Measurements from ENCODE around the gene OPTN. TPM values are rescaled to one million over a fixed set of nuclear protein-coding genes. Genes with fewer than 3 reads are reported as not detected.
A peak's percentile ranks its signal among the peaks of the same experiment; 100 is the strongest.

OPTN gene
- total RNA-seq, 1 donor from 2014 or later = 90.6 TPM

DNA sequence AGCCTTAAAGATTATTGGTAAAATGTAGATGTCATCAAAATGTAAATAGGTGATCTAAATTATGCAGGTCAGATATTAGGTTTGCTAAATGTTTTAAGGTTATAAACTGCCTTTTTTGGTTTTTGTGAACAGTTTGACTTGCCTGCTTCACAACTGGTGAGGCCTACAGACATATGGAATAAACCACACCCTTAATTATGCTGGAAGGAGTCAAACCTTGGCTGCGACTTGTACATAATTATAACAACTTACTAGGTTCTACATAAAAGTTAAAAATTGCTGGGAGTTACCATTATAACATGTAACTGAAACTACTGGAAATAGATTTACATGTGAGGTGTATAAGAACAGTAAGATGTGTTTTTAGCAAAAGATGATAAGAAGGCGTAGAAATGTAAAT lies 31.5 kb upstream of the OPTN start:
- H3K4me1 Mint-ChIP-seq (ENCODE audit: low read depth, unreplicated experiment) = peaks cover 9% of the 10 kb centered on the region
- TF ChIP-seq, protein P1, sequence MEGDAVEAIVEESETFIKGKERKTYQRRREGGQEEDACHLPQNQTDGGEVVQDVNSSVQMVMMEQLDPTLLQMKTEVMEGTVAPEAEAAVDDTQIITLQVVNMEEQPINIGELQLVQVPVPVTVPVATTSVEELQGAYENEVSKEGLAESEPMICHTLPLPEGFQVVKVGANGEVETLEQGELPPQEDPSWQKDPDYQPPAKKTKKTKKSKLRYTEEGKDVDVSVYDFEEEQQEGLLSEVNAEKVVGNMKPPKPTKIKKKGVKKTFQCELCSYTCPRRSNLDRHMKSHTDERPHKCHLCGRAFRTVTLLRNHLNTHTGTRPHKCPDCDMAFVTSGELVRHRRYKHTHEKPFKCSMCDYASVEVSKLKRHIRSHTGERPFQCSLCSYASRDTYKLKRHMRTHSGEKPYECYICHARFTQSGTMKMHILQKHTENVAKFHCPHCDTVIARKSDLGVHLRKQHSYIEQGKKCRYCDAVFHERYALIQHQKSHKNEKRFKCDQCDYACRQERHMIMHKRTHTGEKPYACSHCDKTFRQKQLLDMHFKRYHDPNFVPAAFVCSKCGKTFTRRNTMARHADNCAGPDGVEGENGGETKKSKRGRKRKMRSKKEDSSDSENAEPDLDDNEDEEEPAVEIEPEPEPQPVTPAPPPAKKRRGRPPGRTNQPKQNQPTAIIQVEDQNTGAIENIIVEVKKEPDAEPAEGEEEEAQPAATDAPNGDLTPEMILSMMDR (IDR thresholded peaks at IDR 0.05; ENCODE audit: partially characterized antibody, unreplicated experiment) = no peak
- DNase-seq = no peak
- no peaks in the 10 kb centered on the region for H3K9me3 Mint-ChIP-seq (ENCODE audit: unreplicated experiment)
- no peak overlapping the region for H3K4me3 Mint-ChIP-seq (ENCODE audit: unreplicated experiment)
- H3K27me3 Mint-ChIP-seq (ENCODE audit: unreplicated experiment) = no peaks in the 10 kb centered on the region
- H3K36me3 Mint-ChIP-seq (ENCODE audit: unreplicated experiment) = peaks cover 8% of the 10 kb centered on the region
- no peak overlapping the region for H3K27ac Mint-ChIP-seq (ENCODE audit: unreplicated experiment)

DNA sequence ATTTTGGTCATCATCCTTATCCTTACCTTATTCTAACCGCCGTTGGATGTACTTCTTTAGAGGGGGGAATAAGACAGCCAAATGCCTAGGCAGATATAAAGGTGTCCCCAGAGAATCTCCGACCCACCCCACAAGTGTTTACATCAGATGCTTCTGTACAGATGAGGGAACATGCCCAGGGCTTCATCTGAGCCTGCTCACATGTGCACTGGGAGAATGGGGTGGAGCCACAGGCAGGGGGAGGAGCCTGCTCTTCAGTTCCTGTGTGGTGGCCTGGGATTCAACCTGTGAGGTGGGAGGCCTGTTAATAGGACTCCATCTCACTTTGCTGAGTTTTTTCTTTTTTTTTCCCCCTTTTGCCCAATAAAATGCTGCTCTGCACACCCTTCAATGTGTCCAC lies 27.6 kb upstream of the OPTN start:
- peaks cover 2% of the 10 kb centered on the region for H3K9me3 Mint-ChIP-seq (ENCODE audit: unreplicated experiment)
- H3K27ac Mint-ChIP-seq (ENCODE audit: unreplicated experiment) = no peak overlapping the region
- TF ChIP-seq, protein P1 (IDR thresholded peaks at IDR 0.05; ENCODE audit: partially characterized antibody, unreplicated experiment) = no peak
- DNase-seq = no peak
- H3K4me3 Mint-ChIP-seq (ENCODE audit: unreplicated experiment) = no peak overlapping the region
- no peaks in the 10 kb centered on the region for H3K27me3 Mint-ChIP-seq (ENCODE audit: unreplicated experiment)
- peaks cover 12% of the 10 kb centered on the region for H3K36me3 Mint-ChIP-seq (ENCODE audit: unreplicated experiment)
- peaks cover 9% of the 10 kb centered on the region for H3K4me1 Mint-ChIP-seq (ENCODE audit: low read depth, unreplicated experiment)

DNA sequence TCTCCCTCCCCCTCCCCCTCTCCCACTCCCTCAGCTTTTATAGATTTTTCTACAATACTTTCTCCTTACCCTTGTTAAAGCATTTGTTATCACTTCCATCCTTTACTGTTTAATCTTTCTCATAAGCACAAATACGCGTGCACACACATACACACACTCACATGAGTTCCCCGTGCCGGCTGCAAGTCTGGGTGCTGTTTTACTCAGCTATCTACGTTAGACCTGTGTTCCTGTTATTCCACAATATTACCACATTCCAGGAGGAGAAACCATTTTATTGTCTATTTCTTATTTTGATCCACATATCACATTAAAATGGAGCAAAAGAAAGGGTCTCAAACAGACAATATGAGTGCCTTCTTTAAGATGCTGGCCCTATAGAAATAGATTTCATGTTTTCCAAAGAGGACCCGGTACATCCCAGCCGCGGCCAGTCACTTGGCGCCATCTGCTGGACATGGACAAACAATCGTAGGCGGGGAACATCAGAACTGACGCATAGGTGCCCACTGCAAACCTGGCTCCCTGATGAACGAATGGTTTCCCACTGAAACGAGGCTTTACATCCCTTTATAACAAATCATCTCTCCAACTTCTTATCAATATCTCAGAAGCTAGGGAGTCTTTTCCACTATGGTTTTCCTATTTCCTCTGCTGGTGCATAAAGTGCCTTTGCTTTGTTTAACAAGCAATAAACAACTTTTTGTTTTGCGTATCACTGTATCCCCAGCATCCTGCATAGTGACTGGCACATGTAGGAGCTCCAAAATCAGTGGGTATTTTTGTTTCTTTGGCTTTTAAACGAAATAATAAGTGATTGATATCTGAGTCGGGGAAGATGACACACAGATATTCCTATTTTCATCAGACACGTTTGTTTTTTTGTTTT lies 25.2 kb upstream of the OPTN start:
- Mint-ChIP-seq H3K27me3 (ENCODE audit: unreplicated experiment) (no peaks in the 10 kb centered on the region), H3K9me3 (ENCODE audit: unreplicated experiment) (peaks cover 4% of the 10 kb centered on the region), H3K27ac (ENCODE audit: unreplicated experiment) (no peak overlapping the region), H3K4me3 (ENCODE audit: unreplicated experiment) (no peak overlapping the region), H3K4me1 (ENCODE audit: low read depth, unreplicated experiment) (no peaks in the 10 kb centered on the region), H3K36me3 (ENCODE audit: unreplicated experiment) (peaks cover 23% of the 10 kb centered on the region)
- TF ChIP-seq, protein P1 (IDR thresholded peaks at IDR 0.05; ENCODE audit: partially characterized antibody, unreplicated experiment) = peak; percentile 79
- peak; percentile 85 for DNase-seq

DNA sequence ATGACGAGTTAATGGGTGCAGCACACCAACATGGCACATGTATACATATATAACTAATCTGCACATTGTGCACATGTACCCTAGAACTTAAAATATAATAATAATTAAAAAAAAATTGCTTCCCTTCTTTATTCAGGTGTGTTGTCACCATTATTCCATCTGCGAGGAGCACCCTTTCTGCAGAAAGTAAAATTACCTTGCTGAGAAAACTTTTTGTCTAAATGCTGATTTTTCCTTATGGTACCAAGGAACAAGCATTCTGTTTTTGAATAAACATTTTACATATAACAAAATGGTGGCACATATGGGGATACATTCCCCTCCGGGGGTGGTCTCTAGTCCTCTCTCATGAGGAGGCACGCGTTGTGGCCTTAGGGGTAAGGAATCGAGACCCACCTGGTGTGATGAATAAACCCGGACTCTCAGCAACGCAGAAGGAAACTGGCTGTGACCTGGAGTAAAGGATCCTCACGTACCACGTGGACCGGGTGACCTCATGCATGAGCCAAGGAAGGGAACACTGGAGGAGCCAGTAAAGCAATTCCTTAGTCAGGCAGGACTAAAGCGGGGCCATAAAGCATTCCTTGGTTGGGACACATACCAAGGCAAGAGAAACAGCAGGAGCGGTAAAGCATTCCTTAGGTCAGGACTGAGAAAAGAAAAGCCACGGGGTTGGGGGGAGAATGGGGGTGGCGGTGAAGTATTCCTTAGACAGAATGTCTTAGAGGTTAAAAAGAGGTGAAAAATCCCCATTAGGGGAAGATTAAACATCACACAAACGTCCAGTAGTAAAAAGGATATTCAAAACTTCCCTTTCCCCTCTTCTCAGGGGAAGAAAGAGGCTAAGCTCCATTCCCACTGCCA lies 20.8 kb upstream of the OPTN start:
- Mint-ChIP-seq H3K27ac (ENCODE audit: unreplicated experiment) (no peak overlapping the region), H3K27me3 (ENCODE audit: unreplicated experiment) (no peaks in the 10 kb centered on the region), H3K4me1 (ENCODE audit: low read depth, unreplicated experiment) (no peaks in the 10 kb centered on the region), H3K9me3 (ENCODE audit: unreplicated experiment) (peaks cover 18% of the 10 kb centered on the region), H3K4me3 (ENCODE audit: unreplicated experiment) (no peak overlapping the region), H3K36me3 (ENCODE audit: unreplicated experiment) (peaks cover 29% of the 10 kb centered on the region)
- TF ChIP-seq, protein P1 (IDR thresholded peaks at IDR 0.05; ENCODE audit: partially characterized antibody, unreplicated experiment) = no peak
- DNase-seq = no peak

DNA sequence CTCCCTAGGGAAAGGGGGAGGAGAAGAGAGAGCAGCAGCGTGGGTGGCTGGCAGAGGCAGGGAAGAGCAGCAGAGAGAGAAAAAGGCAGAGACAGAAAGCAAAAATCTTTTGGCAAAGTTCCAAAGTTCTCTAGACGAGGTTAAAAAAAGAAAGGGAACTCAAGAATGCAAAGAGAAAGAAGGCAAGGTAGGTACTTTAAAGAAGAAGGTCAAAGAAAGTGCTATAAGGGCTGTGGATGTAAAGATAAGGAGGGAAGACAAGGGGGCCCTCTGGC lies 20.2 kb upstream of the OPTN start:
- no peak overlapping the region for H3K27ac Mint-ChIP-seq (ENCODE audit: unreplicated experiment)
- peaks cover 18% of the 10 kb centered on the region for H3K9me3 Mint-ChIP-seq (ENCODE audit: unreplicated experiment)
- TF ChIP-seq, protein P1 (IDR thresholded peaks at IDR 0.05; ENCODE audit: partially characterized antibody, unreplicated experiment) = no peak
- H3K4me3 Mint-ChIP-seq (ENCODE audit: unreplicated experiment) = no peak overlapping the region
- H3K4me1 Mint-ChIP-seq (ENCODE audit: low read depth, unreplicated experiment) = no peaks in the 10 kb centered on the region
- H3K27me3 Mint-ChIP-seq (ENCODE audit: unreplicated experiment) = no peaks in the 10 kb centered on the region
- H3K36me3 Mint-ChIP-seq (ENCODE audit: unreplicated experiment) = peaks cover 33% of the 10 kb centered on the region
- DNase-seq = no peak
